GM18526 (cell line): Measurements from ENCODE around the gene ZCCHC14.

Experiments
- POLR2A ChIP-seq: IDR thresholded peaks from 3 replicates; pipeline ENCODE4 v1.6.1; 2011; ENCODE audit not compliant: insufficient read length; ENCODE audit errors: extremely low read depth

Gene ZCCHC14

DNA sequence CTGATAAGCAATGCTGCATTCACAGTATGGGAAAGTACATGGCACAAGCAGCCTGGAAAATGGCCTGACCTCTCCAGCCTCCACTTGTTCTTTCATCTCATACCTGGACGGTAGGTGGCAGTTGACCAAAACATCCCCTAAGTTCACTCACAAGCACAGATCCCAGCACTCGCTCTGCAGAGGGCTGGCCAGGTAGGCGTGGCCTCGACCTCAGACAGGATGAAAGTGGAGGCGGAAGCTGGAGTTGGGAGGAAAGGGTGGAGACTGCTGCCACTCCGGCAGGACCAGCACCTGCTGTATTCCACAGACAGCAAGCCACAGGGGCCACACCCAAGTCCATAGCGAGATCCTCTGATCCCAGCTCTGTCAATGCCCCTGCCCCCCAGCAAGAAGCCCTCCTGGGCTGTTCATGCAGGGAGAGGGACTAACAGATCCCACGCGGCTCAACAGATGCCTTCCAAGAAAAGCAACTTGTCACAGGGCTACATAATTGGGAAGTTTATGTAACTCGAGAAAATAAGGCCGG lies 31.3 kb downstream of the ZCCHC14 start:
- no peak for TF ChIP-seq POLR2A

DNA sequence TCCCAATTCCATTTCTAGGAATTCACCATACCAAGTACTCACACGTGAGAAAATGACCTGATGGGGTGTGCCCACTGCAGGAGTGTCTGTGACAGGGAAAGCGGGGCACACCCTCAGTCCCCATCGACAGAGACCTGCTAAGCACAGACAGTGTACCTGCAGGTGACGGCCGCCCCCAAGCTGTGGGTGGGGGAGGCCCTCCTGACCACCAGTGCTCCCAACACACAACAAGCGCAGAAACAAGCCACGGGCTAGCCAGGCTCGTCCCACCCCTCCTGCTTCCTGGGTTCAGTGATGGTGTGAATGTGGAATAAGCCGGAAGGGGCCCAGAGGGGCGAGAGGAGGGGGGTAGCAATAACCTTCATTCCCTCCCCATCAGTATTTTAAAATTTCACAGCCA lies 31.9 kb downstream of the ZCCHC14 start:
- TF ChIP-seq POLR2A: no peak

DNA sequence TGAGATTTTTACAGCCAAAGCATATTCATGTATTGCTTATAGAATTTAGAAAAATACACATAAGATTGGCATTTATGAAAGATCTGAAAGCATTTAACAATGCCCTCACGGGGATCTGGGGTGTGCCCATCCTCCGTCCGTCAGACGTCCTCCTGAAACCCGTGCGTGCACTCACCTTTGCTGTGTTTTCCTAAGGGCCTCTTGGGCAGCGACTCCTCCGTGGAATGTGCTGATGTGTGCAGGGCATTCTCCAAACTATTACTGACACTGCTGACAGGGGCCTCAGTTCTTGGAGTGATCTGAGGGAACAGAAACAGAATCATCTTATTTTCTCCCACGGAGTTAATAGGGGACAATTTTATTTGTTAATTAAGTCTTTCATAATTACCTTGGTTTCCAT lies 33.0 kb downstream of the ZCCHC14 start:
- no peak for TF ChIP-seq POLR2A

DNA sequence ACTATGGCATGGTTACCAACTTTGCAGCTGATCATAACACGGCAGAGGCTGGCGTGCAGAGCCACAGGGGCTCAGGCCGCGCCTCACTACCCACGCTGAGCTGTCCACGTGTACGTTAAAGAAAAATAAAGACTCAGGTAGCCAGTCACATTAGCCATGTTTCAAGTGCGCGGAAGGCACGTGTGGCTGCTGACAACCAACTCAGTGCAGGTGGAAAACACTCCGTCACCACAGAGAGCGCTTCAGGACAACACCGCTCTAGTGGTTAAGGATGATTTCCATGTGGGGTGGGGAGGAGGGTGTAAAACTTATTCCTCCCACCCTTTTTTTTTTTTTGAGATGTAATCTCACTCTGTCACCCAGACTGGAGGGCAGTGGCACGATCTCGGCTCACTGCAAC lies 33.8 kb downstream of the ZCCHC14 start:
- TF ChIP-seq POLR2A: no peak

DNA sequence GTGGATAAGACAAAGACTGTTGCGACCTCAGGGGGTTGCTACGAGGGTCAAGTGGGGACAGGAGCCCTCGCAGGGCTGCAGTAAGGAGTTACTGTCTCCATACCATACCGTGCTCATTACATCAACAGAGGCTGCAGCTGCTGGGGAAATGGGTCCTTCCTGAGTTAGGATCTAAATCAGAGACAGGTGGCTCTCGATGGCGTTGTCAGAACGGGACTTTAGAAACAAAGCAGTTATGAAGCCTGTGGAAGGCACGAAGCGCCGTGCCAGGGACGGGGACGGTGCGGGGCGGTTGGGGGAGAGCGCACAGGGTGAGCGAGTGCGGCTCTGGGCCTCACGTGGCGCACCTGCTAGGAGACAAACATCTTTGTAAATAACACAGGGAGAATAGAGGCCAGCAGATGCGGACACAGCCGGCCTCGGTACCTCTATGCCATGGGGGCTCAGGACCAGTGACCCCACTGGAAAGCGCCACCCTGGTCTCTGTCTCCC lies 34.4 kb downstream of the ZCCHC14 start:
- no peak for TF ChIP-seq POLR2A

DNA sequence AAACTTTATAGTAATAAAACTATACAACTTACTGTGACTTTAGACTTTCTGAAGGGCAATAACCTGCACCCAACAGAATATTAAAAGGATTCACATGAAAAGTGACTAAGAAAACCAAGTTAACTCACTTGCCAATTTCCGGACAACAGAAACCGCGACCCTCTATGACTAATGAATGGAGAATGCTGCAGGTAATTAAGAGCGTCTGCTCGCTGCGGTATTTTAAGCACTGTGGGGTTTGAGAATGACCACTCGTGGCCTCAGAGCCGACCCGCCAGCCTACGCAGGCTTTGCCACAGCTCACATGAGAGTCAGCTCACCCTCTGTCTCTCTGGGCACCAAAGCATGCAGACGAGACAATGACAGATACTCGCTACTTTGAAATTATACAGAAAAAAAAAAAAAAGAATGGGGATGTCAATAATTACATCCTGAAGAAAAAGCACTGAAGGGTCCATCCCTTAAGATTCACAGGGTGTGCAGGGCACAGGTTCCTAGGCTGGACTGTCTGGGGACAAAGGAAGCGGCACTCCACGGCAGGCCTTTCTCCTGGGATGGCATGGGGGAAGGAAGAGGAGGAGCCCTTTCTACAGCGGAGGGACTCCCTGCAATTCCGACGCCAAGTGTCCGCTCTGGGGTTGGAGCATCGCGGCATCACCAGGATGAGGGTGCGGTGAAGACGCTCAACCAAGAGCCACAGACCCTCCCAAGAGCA lies 35.0 kb downstream of the ZCCHC14 start:
- TF ChIP-seq POLR2A: no peak

DNA sequence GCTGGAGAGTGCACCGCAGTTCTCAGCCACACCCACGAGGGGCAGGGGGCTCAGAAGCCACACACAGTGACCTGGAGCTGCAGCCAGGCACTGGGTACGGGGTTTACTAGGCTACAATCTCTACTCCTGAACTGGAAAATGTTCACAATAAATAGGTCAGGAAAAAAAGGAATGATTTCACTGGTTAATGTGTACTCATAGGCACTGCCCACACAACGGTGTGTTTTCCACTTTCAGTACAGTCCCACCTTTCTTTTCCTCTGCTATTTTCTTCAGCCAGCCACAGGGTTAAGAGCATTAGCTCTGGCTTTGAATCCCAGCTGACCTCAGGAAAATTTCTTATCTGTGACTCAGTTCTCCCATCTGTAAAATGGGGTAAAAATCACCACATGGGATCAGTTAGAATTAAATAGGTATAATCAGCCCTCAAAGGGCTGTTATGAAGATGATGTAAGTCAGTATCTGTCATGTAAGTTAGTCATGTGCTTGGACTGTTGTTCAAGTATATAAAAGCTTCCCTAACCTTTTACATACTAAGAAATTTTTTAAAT lies 35.7 kb downstream of the ZCCHC14 start:
- TF ChIP-seq POLR2A: no peak

DNA sequence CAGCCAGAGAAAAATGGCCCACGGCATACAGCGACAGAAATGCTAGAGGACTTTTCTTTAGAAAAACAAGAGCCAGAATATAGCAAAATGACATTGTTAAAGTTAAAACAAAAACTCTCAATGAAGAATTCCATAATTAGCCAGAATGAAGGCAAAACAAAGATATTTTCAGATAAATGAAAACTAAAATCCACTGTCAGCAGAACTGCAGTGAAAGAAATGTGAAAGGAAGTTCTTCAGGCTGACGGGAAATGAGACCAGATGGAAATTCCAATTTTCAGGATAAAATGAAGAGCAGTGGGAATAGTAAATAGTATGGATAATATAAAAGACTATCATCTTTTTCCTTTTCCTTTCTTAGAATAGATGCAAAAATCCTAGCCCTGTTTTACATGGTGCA lies 38.4 kb downstream of the ZCCHC14 start:
- no peak for TF ChIP-seq POLR2A

DNA sequence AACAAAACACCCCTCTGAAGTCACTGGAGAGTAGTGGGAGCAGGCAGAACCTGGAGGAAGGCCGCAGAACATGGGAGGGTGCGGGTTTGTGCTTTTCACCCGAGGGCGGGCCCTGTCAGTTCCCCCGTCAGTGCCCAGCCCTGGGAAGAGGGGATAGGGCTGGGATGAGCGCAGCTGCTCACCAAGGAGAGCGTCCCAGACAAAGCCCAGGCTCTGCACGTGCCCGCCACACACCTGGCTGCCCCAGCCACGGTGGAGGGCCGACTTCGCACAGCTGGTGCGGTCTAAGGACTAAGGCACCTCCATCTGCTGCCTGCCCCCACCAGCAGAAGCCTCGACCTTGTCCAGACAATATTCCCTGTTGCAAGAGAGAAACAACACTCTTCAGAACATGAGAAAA lies 39.5 kb downstream of the ZCCHC14 start:
- TF ChIP-seq POLR2A: no peak

DNA sequence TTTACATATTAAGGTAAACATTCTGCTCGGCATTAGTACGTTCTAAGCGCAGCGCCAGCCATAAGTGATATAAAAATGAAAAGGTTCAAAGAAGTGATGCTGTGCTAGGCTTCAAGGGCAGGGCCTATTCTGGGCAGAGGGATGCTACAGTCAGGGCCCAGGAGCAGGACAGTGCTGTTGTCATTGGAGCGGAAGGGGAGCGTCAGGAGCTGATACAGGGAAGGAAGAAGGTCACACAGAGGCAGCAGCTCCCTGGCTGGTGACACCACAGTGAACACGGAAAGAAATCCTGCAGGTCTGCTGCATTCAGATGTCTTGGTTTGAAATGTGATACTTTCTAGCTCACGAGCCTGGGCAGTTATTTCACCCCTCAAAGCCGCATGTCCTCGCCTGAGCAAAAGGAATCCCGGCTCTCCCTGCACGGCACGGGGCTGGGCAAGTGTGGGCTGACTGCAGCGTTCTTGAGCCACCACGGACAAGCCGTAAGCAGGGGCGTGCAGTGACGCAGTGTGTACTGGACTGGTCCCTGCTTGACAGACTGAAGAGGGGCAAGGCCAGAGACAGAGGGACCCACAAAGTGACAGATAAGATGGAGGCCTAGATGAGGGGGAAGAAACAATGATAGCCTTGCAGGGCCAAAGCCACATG lies 41.1 kb downstream of the ZCCHC14 start:
- TF ChIP-seq POLR2A: no peak

DNA sequence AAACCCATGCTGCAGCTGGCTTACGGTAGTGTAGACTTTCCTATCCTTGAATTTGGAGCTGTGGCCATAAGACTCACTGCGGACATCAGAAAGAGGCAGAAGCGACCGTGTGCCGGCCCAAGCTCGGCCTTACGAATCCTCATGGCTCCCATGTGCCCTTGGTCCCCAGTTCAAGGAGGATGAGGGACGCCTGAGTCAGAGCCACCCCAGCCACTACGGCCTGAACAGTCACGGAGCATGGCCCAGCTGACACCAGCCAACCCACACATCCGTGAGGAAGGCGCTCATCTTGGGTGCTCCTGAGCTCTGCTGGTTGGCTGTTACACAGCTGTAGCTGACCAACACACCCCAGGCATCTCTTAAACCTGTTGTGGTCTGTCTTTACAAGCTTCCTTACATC lies 44.0 kb downstream of the ZCCHC14 start:
- no peak for TF ChIP-seq POLR2A

DNA sequence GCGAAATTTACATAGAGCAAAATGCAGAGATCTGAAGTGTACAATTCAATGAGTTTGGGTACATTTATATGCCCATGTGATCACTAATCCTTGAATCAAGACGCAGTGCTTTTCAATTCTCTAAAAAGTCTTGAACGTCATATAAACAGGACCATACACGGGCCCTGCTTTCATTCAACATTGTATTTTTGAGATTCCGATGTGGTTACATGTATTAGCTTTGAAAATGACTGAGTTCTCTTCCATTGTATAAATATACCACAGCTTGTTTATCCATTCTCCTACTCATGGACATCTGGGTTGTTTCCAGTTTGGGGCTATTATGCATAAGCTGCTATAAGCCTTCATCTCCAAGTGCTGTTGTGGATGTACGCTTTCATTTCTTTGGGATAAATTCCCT lies 45.5 kb downstream of the ZCCHC14 start:
- TF ChIP-seq POLR2A: no peak

DNA sequence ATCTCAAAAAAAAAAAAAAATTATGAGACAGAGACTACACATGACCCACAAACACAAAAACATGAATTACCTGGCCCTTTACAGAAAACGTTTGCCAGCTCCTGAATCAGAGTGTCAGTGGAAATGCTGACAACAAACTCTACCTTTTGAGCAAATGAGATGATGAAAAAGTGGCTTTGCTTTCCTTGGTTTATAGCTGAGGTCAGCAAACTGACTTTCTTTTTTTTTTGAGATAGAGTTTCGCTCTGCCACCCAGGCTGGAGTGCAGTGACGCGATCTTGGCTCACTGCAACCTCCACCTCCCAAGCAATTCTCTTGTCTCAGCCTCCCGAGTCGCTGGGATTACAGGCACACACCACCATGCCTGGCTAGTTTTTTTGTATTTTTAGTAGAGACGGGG lies 46.3 kb downstream of the ZCCHC14 start:
- no peak for TF ChIP-seq POLR2A

DNA sequence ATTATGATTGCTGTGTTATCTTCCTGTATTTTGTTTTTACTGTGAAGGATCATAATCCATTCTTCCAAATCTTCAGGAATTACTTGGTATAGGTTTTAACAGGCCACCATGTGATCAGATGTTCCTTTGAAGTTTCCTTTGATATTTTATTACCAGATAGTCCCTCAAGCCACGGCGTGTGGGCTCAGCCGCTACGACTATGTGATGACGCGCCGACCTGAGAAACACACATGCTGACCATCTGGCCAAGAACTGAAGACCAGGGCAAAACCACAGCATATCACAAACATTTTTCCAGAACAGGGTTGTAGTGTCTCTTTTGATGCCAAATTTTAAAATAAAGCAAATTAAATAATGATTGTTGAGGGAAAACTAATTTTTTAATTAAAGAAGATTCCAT lies 47.3 kb downstream of the ZCCHC14 start:
- no peak for TF ChIP-seq POLR2A

DNA sequence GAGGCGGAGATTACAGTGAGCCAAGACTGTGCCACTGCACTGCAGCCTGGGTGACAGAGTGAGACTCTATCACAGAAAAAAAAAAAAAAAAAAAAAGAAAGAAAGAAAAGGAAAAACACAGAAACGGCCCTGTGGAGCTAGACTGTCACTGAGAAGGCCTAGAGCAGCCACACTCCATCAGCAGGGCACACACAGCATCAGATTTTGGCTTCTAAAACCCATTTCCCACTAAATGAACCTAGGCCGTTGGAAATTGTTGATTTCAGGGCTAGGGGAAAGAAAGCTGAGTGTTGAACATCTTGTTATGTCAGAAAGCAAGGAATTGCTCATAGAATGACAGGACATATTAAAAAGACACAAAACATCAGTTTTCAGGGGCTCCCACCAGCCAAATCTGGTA lies 48.9 kb downstream of the ZCCHC14 start:
- TF ChIP-seq POLR2A: no peak

DNA sequence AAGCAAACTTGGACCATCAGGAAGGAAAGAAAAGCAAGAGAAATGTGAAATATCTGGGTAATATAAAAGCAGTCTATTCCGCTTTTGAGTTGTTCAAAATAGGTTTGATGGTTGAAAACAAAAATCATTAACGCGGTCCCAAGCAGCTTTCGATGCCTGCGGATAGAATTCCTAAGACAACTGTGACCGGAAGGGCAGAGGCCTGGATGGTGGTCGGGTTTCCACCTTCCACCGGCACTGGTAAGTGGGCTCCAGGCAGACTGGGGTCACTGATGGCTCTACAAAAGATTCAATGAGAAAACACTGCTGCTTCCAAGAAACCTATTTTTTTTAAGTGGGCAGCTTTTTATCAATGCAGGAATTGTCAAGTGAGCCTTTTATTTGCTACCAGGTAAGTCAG lies 49.8 kb downstream of the ZCCHC14 start:
- TF ChIP-seq POLR2A: no peak

DNA sequence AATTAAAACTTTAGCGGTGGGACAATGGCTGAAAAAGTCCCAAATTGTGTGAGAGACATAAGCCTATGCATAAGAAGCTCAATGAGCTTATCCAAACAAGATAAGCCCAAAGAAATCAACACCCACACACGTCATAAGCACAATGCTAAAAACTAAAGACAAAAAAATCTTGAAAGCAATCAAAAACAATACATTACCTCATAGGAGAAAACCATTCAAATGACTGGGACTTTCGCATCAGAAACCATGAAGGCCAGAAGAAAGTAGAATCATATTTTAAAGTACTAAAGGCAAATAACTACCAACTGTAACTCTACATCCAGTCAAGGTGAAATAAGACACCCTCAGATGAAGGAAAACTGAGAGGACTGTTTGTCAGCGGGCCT lies 50.2 kb downstream of the ZCCHC14 start:
- TF ChIP-seq POLR2A: no peak
